K562 (cell line): ENCODE data around the gene CAMK2A. TPM values are rescaled to one million over a fixed set of nuclear protein-coding genes. Genes with fewer than 3 reads are reported as not detected.

Source experiments
- ARNT ChIP-seq, 2 experiments: fragments of 450-650 bp; IDR thresholded peaks; 2 replicates each; pipeline ENCODE4 v1.6.1; 2016; ENCODE audit warnings: mild to moderate bottlenecking in 1 of 2
- ELF4 ChIP-seq: fragments of 450-650 bp; formaldehyde crosslinking; IDR thresholded peaks from 2 replicates; pipeline ENCODE4 v1.4.0; 2022; ENCODE audit warnings: missing genetic modification characterization
- GTF2A2 ChIP-seq: IDR thresholded peaks from 2 replicates; pipeline ENCODE4 v1.6.1; 2016; ENCODE audit warnings: mild to moderate bottlenecking, missing genetic modification characterization, missing compliant biosample characterization
- HDAC1 ChIP-seq, 2 experiments: fragments of 450-650 bp; IDR thresholded peaks; 2 replicates each; pipeline ENCODE4 v1.6.1; 2016 to 2017; ENCODE audit warnings: inconsistent platforms in 1 of 2, mild to moderate bottlenecking in 1 of 2, moderate library complexity in 1 of 2
- NFIC ChIP-seq: fragments of 450-650 bp; IDR thresholded peaks from 2 replicates; pipeline ENCODE4 v1.6.1; 2017; ENCODE audit warnings: mild to moderate bottlenecking, inconsistent platforms
- THRB ChIP-seq: fragments of 450-650 bp; formaldehyde crosslinking; conservative IDR thresholded peaks from 2 replicates; pipeline ENCODE4 v1.4.0; 2022; ENCODE audit warnings: mild to moderate bottlenecking, missing genetic modification characterization
- ZC3H11A ChIP-seq: IDR thresholded peaks from 2 replicates; pipeline ENCODE4 v1.6.1; 2012; ENCODE audit warnings: low read depth, low read length, improper control_type of control experiment
- polyA plus RNA-seq, 8 experiments: library from polyadenylated mRNA; depleted of rRNA in 4 of 8; stranded (reverse) in 5 of 8; unstranded in 3 of 8; fragments of >200 nt; fragmentation: Nextera tagmentation in 2 of 8; fragmentation: Illumina TruSeq in 1 of 8; extraction: Ambion mirVana in 2 of 8; extraction: Trizol in 1 of 8; gene quantifications; 2 replicates each; pipeline versions ENCODE4 v1.2.1 to v1.2.3, GENCODE V29; 2011 to 2014; ENCODE audit warnings: inconsistent platforms in 1 of 8, missing spikeins in 1 of 8
- total RNA-seq, 7 experiments: library from RNA; depleted of rRNA in 6 of 7; stranded (reverse); fragments of >200 nt in 6 of 7; fragmentation: Illumina TruSeq in 2 of 7; extraction: Trizol in 2 of 7; gene quantifications; 2 replicates each; pipeline versions ENCODE4 v1.2.1 to v1.2.3, GENCODE V29; 2011 to 2021; ENCODE audit warnings: low replicate concordance in 1 of 7
- TF ChIP-seq, protein P1 (sequence below): fragments of 450-650 bp; IDR thresholded peaks from 2 replicates; pipeline ENCODE4 v1.6.1; 2016; ENCODE audit warnings: mild to moderate bottlenecking, moderate library complexity
- TF ChIP-seq, protein P2 (sequence below): fragments of 200-800 bp; sonication (Bioruptor generic); IDR thresholded peaks from 2 replicates; pipeline ENCODE4 v1.6.1; 2017; ENCODE audit warnings: missing genetic modification characterization, missing compliant biosample characterization

CAMK2A gene
- total and polyA plus RNA-seq, 9 of the 15 experiments (the other 6 are each of a cell fraction or from before 2014, with no cell fraction given) = 0.01 to 0.18 (median 0.04) TPM; not detected in 6

- TF ChIP-seq ARNT (IDR thresholded peaks at IDR 0.05) (peak; percentile 60 to 88; a peak in 2 of 4 replicates), ZC3H11A (no peak), GTF2A2 (no peak), HDAC1 (IDR thresholded peaks at IDR 0.05) (peak in 1 of 2 experiments; percentile 86; a peak in 2 of 4 replicates), THRB (CRISPR knock-in tag) (0 out of 2 replicates have a peak, but pooled peaks have one; percentile 32), ELF4 (CRISPR knock-in tag) (peak; percentile 73; the same call in 1 of the 2 replicates), NFIC (peak; percentile 62)
- TF ChIP-seq, protein P1, sequence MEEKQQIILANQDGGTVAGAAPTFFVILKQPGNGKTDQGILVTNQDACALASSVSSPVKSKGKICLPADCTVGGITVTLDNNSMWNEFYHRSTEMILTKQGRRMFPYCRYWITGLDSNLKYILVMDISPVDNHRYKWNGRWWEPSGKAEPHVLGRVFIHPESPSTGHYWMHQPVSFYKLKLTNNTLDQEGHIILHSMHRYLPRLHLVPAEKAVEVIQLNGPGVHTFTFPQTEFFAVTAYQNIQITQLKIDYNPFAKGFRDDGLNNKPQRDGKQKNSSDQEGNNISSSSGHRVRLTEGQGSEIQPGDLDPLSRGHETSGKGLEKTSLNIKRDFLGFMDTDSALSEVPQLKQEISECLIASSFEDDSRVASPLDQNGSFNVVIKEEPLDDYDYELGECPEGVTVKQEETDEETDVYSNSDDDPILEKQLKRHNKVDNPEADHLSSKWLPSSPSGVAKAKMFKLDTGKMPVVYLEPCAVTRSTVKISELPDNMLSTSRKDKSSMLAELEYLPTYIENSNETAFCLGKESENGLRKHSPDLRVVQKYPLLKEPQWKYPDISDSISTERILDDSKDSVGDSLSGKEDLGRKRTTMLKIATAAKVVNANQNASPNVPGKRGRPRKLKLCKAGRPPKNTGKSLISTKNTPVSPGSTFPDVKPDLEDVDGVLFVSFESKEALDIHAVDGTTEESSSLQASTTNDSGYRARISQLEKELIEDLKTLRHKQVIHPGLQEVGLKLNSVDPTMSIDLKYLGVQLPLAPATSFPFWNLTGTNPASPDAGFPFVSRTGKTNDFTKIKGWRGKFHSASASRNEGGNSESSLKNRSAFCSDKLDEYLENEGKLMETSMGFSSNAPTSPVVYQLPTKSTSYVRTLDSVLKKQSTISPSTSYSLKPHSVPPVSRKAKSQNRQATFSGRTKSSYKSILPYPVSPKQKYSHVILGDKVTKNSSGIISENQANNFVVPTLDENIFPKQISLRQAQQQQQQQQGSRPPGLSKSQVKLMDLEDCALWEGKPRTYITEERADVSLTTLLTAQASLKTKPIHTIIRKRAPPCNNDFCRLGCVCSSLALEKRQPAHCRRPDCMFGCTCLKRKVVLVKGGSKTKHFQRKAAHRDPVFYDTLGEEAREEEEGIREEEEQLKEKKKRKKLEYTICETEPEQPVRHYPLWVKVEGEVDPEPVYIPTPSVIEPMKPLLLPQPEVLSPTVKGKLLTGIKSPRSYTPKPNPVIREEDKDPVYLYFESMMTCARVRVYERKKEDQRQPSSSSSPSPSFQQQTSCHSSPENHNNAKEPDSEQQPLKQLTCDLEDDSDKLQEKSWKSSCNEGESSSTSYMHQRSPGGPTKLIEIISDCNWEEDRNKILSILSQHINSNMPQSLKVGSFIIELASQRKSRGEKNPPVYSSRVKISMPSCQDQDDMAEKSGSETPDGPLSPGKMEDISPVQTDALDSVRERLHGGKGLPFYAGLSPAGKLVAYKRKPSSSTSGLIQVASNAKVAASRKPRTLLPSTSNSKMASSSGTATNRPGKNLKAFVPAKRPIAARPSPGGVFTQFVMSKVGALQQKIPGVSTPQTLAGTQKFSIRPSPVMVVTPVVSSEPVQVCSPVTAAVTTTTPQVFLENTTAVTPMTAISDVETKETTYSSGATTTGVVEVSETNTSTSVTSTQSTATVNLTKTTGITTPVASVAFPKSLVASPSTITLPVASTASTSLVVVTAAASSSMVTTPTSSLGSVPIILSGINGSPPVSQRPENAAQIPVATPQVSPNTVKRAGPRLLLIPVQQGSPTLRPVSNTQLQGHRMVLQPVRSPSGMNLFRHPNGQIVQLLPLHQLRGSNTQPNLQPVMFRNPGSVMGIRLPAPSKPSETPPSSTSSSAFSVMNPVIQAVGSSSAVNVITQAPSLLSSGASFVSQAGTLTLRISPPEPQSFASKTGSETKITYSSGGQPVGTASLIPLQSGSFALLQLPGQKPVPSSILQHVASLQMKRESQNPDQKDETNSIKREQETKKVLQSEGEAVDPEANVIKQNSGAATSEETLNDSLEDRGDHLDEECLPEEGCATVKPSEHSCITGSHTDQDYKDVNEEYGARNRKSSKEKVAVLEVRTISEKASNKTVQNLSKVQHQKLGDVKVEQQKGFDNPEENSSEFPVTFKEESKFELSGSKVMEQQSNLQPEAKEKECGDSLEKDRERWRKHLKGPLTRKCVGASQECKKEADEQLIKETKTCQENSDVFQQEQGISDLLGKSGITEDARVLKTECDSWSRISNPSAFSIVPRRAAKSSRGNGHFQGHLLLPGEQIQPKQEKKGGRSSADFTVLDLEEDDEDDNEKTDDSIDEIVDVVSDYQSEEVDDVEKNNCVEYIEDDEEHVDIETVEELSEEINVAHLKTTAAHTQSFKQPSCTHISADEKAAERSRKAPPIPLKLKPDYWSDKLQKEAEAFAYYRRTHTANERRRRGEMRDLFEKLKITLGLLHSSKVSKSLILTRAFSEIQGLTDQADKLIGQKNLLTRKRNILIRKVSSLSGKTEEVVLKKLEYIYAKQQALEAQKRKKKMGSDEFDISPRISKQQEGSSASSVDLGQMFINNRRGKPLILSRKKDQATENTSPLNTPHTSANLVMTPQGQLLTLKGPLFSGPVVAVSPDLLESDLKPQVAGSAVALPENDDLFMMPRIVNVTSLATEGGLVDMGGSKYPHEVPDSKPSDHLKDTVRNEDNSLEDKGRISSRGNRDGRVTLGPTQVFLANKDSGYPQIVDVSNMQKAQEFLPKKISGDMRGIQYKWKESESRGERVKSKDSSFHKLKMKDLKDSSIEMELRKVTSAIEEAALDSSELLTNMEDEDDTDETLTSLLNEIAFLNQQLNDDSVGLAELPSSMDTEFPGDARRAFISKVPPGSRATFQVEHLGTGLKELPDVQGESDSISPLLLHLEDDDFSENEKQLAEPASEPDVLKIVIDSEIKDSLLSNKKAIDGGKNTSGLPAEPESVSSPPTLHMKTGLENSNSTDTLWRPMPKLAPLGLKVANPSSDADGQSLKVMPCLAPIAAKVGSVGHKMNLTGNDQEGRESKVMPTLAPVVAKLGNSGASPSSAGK = peak; percentile 81; the same call in 1 of the 2 replicates
- TF ChIP-seq, protein P2, sequence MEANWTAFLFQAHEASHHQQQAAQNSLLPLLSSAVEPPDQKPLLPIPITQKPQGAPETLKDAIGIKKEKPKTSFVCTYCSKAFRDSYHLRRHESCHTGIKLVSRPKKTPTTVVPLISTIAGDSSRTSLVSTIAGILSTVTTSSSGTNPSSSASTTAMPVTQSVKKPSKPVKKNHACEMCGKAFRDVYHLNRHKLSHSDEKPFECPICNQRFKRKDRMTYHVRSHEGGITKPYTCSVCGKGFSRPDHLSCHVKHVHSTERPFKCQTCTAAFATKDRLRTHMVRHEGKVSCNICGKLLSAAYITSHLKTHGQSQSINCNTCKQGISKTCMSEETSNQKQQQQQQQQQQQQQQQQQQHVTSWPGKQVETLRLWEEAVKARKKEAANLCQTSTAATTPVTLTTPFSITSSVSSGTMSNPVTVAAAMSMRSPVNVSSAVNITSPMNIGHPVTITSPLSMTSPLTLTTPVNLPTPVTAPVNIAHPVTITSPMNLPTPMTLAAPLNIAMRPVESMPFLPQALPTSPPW (CRISPR knock-in tag) = peak; percentile 49
Measured at GRCh38 chr5:150293091-150293941, 3.7 kb upstream of the CAMK2A start (continued).
